ENCODE measurements around the gene BMPER.

BMPER gene

GRCh38 chr7:33892945-33893344 is 12.4 kb upstream of the BMPER start:
- no peak for DNase-seq

- no peak for DNase-seq
Observed at GRCh38 chr7:33893377-33893776, 12.0 kb upstream of the BMPER start.

- no peak for DNase-seq
Observed at GRCh38 chr7:33895025-33895804, 10.1 kb upstream of the BMPER start.

- DNase-seq, result no peak
Observed at GRCh38 chr7:33900501-33900900, 4.8 kb upstream of the BMPER start.

GRCh38 chr7:33901199-33901598 is 4.1 kb upstream of the BMPER start:
- no peak for DNase-seq

GRCh38 chr7:33901847-33902246 is 3.5 kb upstream of the BMPER start:
- no peak for DNase-seq

GRCh38 chr7:33902746-33903145 is 2.6 kb upstream of the BMPER start:
- DNase-seq, result no peak

- DNase-seq, result no peak
Observed at GRCh38 chr7:33903791-33904680, 1.3 kb upstream of the BMPER start.

- DNase-seq, result no peak
Observed at GRCh38 chr7:33904681-33905388, 504 bp upstream of the BMPER start.

- DNase-seq, result no peak
Observed at GRCh38 chr7:33906697-33907096, 1.4 kb downstream of the BMPER start.

GRCh38 chr7:33907625-33908024 is 2.3 kb downstream of the BMPER start:
- no peak for DNase-seq

GRCh38 chr7:33909318-33909717 is 4.0 kb downstream of the BMPER start:
- DNase-seq, result no peak

GRCh38 chr7:33909755-33910154 is 4.4 kb downstream of the BMPER start:
- DNase-seq, result no peak

- no peak for DNase-seq
Observed at GRCh38 chr7:33910756-33911155, 5.4 kb downstream of the BMPER start.

- no peak for DNase-seq
Observed at GRCh38 chr7:33916357-33917081, 11.2 kb downstream of the BMPER start.

- no peak for DNase-seq
Observed at GRCh38 chr7:33917661-33918060, 12.3 kb downstream of the BMPER start.

- DNase-seq, result no peak
Observed at GRCh38 chr7:33918438-33919143, 13.3 kb downstream of the BMPER start.

- no peak for DNase-seq
Observed at GRCh38 chr7:33919449-33919848, 14.1 kb downstream of the BMPER start.

- no peak for DNase-seq
Observed at GRCh38 chr7:33921216-33921938, 16.0 kb downstream of the BMPER start.

GRCh38 chr7:33922820-33923219 is 17.5 kb downstream of the BMPER start:
- no peak for DNase-seq

- DNase-seq, result no peak
Observed at GRCh38 chr7:33923440-33924229, 18.3 kb downstream of the BMPER start.
